SJSA1 (cell line): ENCODE data around the gene ALG9. TPM values are rescaled to one million over a fixed set of nuclear protein-coding genes. Genes with fewer than 3 reads are reported as not detected.
"Not testable (repeated sequence)": the region's sequence is repeated elsewhere in the genome, so short reads cannot be mapped to it uniquely, and the experiment has no call there.

Experiments used
- DNase-seq, 2 experiments: peaks; one replicate each; pipeline ENCODE4 v3.0.0-alpha.2; 2015 to 2020; ENCODE audit warnings: low spot score in 2 of 2, low read depth in 1 of 2
- H3K27ac ChIP-seq: fragments of 250-450 bp; sonication (Bioruptor Pico); 2 replicates; pipeline ENCODE4 v1.5.1; 2020; ENCODE audit warnings: mild to moderate bottlenecking, moderate library complexity
- H3K27me3 ChIP-seq: fragments of 250-450 bp; sonication (Bioruptor Pico); replicated peaks from 2 replicates; pipeline ENCODE4 v1.5.1; 2020; ENCODE audit warnings: mild to moderate bottlenecking, moderate library complexity
- H3K36me3 ChIP-seq: fragments of 250-450 bp; sonication (Bioruptor Pico); 2 replicates; pipeline ENCODE4 v1.5.1; 2020; ENCODE audit warnings: mild to moderate bottlenecking
- H3K4me1 ChIP-seq: fragments of 250-450 bp; sonication (Bioruptor Pico); replicated peaks from 2 replicates; pipeline ENCODE4 v1.6.1; 2021; ENCODE audit warnings: mild to moderate bottlenecking
- H3K4me3 ChIP-seq: fragments of 250-450 bp; sonication (Bioruptor Pico); 2 replicates; pipeline ENCODE4 v1.5.1; 2020; ENCODE audit warnings: mild to moderate bottlenecking
- H3K9me3 ChIP-seq: fragments of 250-450 bp; sonication (Bioruptor Pico); replicated peaks from 2 replicates; pipeline ENCODE4 v1.5.1; 2020; ENCODE audit warnings: mild to moderate bottlenecking
- total RNA-seq: library from RNA; depleted of rRNA; stranded (reverse); fragments of >200 nt; shearing (Covaris generic); gene quantifications from 2 replicates; pipeline ENCODE4 v1.2.3, GENCODE V29; 2014

The ALG9 gene
- total RNA-seq, 1 experiment from 2014 or later = 24.9 TPM

DNA sequence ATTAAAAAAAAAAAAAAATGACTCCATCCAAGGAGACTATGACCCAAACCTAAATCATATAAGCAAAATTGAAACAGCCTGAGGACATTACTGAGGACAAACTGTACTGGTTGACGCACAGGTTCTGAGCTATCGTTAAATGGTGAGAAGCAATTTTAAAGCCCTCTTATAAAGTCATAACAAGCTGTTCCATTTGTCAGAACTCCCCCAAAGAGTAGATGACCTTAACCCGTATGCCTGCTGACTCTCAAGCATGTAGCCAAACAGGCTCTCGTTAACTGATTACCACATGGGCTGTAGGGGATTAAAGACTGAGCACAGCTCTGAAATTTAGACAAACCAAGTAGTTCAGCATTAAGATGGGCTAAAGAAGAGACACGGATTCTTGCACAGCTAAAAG, 38.0 kb upstream of the ALG9 start:
- Histone ChIP-seq H3K36me3 (no peaks in the 10 kb centered on the region), H3K4me1 (peaks cover 21% of the 10 kb centered on the region), H3K27ac (no peak overlapping the region), H3K9me3 (no peaks in the 10 kb centered on the region), H3K27me3 (no peaks in the 10 kb centered on the region), H3K4me3 (no peak overlapping the region)
- DNase-seq = no peak

DNA sequence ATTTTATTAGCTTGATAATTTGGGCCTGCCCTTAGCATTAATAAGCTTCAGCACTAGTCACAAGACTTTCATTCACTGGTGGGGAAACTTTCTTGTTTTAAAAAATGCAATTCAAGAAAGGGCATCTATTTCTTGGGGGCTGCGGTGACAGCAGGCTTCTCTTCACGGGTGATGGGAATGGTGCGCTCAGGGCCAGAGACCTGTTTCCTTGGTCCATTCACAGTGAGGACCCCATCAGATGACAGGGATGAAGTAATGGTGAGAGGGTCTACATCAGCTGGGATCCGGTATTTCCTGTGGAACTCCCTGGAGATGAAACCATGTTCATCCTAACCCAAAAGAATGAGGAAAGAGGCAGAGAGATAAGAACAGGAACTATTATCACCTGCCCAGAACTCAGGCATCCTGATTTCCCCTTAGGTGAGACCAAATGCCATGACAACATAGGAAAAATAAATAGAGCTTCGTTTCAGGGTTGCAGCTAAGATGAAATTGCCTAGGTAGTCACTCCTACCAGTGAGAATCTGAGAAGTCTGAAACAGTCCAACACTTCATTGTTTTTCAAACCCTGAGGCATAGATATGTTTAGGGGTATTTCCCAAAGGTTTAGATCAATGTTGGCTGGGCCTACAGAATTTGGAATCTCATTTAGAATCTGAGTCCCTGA, 37.4 kb upstream of the ALG9 start:
- H3K27me3 ChIP-seq = no peaks in the 10 kb centered on the region
- no peak for DNase-seq

GRCh38 chr11:111906680-111907079, 35.3 kb upstream of the ALG9 start:
- H3K27ac ChIP-seq = no peak overlapping the region
- H3K4me1 ChIP-seq = peaks cover 3% of the 10 kb centered on the region
- no peaks in the 10 kb centered on the region for H3K9me3 ChIP-seq
- no peak overlapping the region for H3K4me3 ChIP-seq
- H3K36me3 ChIP-seq = no peaks in the 10 kb centered on the region
- no peaks in the 10 kb centered on the region for H3K27me3 ChIP-seq
- no peak for DNase-seq

More for the DNA sequence above, 37.4 kb upstream of the ALG9 start:
- no peaks in the 10 kb centered on the region for H3K36me3 ChIP-seq
- no peak overlapping the region for H3K27ac ChIP-seq
- no peaks in the 10 kb centered on the region for H3K9me3 ChIP-seq
- peaks cover 15% of the 10 kb centered on the region for H3K4me1 ChIP-seq
- no peak overlapping the region for H3K4me3 ChIP-seq

- Histone ChIP-seq H3K36me3 (no peaks in the 10 kb centered on the region), H3K4me3 (no peak overlapping the region), H3K27me3 (no peaks in the 10 kb centered on the region), H3K27ac (no peak overlapping the region), H3K4me1 (no peaks in the 10 kb centered on the region), H3K9me3 (no peaks in the 10 kb centered on the region)
- DNase-seq = no peak
These were observed 34.0 kb upstream of the ALG9 start for GRCh38 chr11:111905411-111905810.

- H3K4me3 ChIP-seq = no peak overlapping the region
- no peaks in the 10 kb centered on the region for H3K27me3 ChIP-seq
- no peaks in the 10 kb centered on the region for H3K9me3 ChIP-seq
- H3K36me3 ChIP-seq = no peaks in the 10 kb centered on the region
- H3K27ac ChIP-seq = no peak overlapping the region
- no peaks in the 10 kb centered on the region for H3K4me1 ChIP-seq
- no peak for DNase-seq
These were observed 15.5 kb upstream of the ALG9 start for GRCh38 chr11:111886844-111887243.

GRCh38 chr11:111886032-111886431, 14.7 kb upstream of the ALG9 start:
- Histone ChIP-seq H3K27me3 (no peaks in the 10 kb centered on the region), H3K9me3 (no peaks in the 10 kb centered on the region), H3K4me3 (no peak overlapping the region), H3K27ac (no peak overlapping the region), H3K4me1 (no peaks in the 10 kb centered on the region), H3K36me3 (no peaks in the 10 kb centered on the region)
- DNase-seq = no peak

GRCh38 chr11:111885053-111885452, 13.7 kb upstream of the ALG9 start:
- H3K27ac ChIP-seq, H3K36me3 ChIP-seq, H3K9me3 ChIP-seq, H3K27me3 ChIP-seq, H3K4me1 ChIP-seq, H3K4me3 ChIP-seq, DNase-seq: not testable (repeated sequence)

DNA sequence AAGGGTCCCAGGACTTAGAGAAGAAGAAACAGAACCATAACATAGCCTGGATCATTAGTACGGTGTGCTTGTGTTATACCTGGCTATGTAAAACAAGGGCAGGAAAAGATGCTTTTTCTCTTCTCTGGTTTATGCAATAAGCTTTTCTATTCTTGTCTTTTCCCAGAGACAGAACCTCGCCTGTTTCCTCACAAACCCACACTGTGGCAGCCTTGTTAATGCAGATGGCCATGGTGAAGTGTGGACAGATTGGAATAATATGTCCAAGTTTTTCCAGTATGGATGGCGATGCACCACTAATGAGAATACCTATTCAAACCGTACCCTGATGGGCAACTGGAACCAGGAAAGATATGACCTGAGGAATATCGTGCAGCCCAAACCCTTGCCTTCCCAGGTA, 10.8 kb upstream of the ALG9 start:
- peaks cover 4% of the 10 kb centered on the region; the same call in 1 of the 2 replicates for H3K4me1 ChIP-seq
- DNase-seq = no peak
- no peaks in the 10 kb centered on the region for H3K9me3 ChIP-seq
- H3K36me3 ChIP-seq = no peaks in the 10 kb centered on the region
- no peak overlapping the region for H3K4me3 ChIP-seq
- no peaks in the 10 kb centered on the region for H3K27me3 ChIP-seq
- H3K27ac ChIP-seq = no peak overlapping the region

DNA sequence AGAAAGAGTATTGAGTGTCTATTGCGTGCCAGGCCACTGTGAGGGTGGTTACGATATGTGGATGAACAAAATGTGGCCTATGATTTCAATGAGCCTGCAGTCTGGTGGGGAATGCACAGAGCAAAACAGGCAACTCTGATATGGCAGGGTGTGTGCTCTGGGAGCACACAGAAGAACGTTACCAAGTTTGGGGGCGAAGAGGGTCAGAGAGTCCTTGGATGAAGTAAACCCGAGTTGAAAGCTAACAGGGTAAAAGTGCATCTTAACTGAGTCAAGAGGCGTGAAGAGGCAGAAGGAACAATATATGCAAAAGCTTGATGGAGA, 8.2 kb upstream of the ALG9 start:
- no peak for DNase-seq

GRCh38 chr11:111878849-111879636, 7.7 kb upstream of the ALG9 start, which contains the start of the genes CFAP68 and FDXACB1:
Gene CFAP68 (plus strand): TSS chr11:111879541. CDS start chr11:111879561, 20 bp downstream.
Gene FDXACB1 (minus strand): TSS chr11:111879165. CDS start chr11:111879132, 33 bp downstream.
- peak; percentile 93 to 95 for DNase-seq
- Histone ChIP-seq H3K27ac (peak within 1 kb of the TSS; percentile 97), H3K9me3 (no peaks in the 10 kb centered on the region), H3K36me3 (no peaks in the 10 kb centered on the region), H3K27me3 (no peaks in the 10 kb centered on the region), H3K4me3 (peak within 1 kb of the TSS; percentile 51), H3K4me1 (peaks cover 4% of the 10 kb centered on the region; the same call in 1 of the 2 replicates)

More for the DNA sequence above, 8.2 kb upstream of the ALG9 start:
- H3K36me3 ChIP-seq = no peaks in the 10 kb centered on the region
- H3K27me3 ChIP-seq = no peaks in the 10 kb centered on the region
- H3K4me3 ChIP-seq = peak overlapping the region; percentile 51
- H3K4me1 ChIP-seq = peaks cover 4% of the 10 kb centered on the region; the same call in 1 of the 2 replicates
- H3K9me3 ChIP-seq = no peaks in the 10 kb centered on the region
- peak overlapping the region; percentile 97 for H3K27ac ChIP-seq

DNA sequence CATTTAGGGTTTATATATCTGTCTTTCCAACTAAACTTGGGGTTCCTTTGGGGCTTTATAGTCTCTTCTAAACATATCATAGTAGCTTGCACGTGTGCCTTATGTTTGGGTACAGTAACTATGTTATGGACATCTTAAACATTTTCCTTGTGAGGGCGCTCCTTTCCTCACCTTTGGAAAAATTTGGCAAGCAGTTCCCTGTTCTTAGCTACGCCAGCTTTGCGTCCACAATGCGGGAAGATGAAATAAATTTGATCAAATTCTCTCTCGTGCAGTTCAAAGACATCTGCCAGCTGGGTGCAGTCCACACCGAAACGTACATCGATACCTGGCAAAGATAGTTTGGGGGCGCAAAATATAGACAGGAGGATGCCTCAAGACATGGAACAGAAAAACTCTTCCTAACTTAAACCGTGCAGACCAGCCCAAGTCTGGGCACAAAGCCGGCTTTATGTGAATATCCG, 7.0 kb upstream of the ALG9 start:
- no peak for DNase-seq

DNA sequence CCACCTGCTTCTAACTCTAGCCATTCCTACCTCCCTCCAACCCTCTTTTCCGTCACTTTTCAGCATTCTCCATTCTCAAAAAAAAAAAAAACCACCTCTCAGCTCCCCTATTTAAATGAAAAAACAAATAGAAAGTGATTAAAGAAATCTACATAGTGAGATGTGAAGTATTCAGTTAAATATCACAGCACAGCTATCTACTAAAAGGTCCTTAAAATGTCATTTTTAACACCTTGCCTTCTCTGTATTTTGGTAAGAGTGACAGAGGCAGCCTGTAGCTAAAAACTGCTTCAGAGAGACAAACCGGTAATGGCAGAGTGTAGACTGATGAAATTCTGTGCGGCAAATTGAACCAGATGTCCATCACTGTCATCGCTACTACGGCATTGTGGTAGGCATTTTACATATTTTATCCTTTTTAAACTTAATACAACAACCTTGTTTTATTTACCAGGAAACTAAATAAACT, 346 bp upstream of the ALG9 start:
- Histone ChIP-seq H3K9me3 (no peaks in the 10 kb centered on the region), H3K36me3 (no peaks in the 10 kb centered on the region), H3K27me3 (no peaks in the 10 kb centered on the region), H3K27ac (no peak overlapping the region), H3K4me3 (peak overlapping the region; percentile 91), H3K4me1 (no peaks in the 10 kb centered on the region)
- DNase-seq = no peak

More for the DNA sequence above, 7.0 kb upstream of the ALG9 start:
- Histone ChIP-seq H3K4me3 (peak overlapping the region; percentile 51), H3K4me1 (peaks cover 4% of the 10 kb centered on the region; the same call in 1 of the 2 replicates), H3K27me3 (no peaks in the 10 kb centered on the region), H3K36me3 (no peaks in the 10 kb centered on the region), H3K9me3 (no peaks in the 10 kb centered on the region), H3K27ac (peak overlapping the region; percentile 97)

GRCh38 chr11:111870522-111870885, 877 bp downstream of the ALG9 start:
- H3K36me3 ChIP-seq = no peaks in the 10 kb centered on the region
- no peaks in the 10 kb centered on the region for H3K9me3 ChIP-seq
- H3K4me1 ChIP-seq = no peaks in the 10 kb centered on the region
- H3K27me3 ChIP-seq = no peaks in the 10 kb centered on the region
- peak overlapping the region; percentile 91 for H3K4me3 ChIP-seq
- DNase-seq = no peak
- no peak overlapping the region; the same call in 1 of the 2 replicates for H3K27ac ChIP-seq

- peaks cover 2% of the 10 kb centered on the region; the same call in 1 of the 2 replicates for H3K36me3 ChIP-seq
- no peaks in the 10 kb centered on the region for H3K27me3 ChIP-seq
- H3K27ac ChIP-seq = no peak overlapping the region
- H3K9me3 ChIP-seq = no peaks in the 10 kb centered on the region
- no peaks in the 10 kb centered on the region for H3K4me1 ChIP-seq
- H3K4me3 ChIP-seq = no peak overlapping the region
- DNase-seq = no peak
These were observed 1.3 kb downstream of the ALG9 start for GRCh38 chr11:111870113-111870512.
